HepG2 (cell line): ENCODE data around the gene ADPRM. TPM values are rescaled to one million over a fixed set of nuclear protein-coding genes. Genes with fewer than 3 reads are reported as not detected.

Experiments
- ATAC-seq: fragments of 200-7000 bp; cut with Tn5 transposase; 3 replicates; pipeline ENCODE4 v1.9.1; 2020; ENCODE audit warnings: mild to moderate bottlenecking, moderate library complexity
- BruUV-seq: library from RNA; stranded (reverse); fragments of 400-500 nt; replicated peaks from 2 replicates; lab custom pipeline; 2021; lab: Mats Ljungman, UMichigan
- CTCF ChIA-PET: fragments of 300-600 bp; formaldehyde crosslinking; extraction: SDS; loops from one replicate; lab custom pipeline; 2021; ENCODE audit warnings: low total read pairs, inconsistent platforms, low intra/inter-chr PET ratio; lab: Yijun Ruan, JAX
- POLR2A ChIA-PET: fragments of 350-600 bp; sonication (Branson Sonifier 250); formaldehyde crosslinking; loops from one replicate; lab custom pipeline; 2020; ENCODE audit warnings: antibody characterized with exemption, inconsistent platforms; lab: Yijun Ruan, JAX
- DNase-seq: peaks from one replicate; pipeline ENCODE4 v3.0.0-alpha.2; 2015; ENCODE audit warnings: low spot score
- FAIRE-seq: peaks from 3 replicates; lab custom pipeline; 2011; peaks lifted over from hg19 to GRCh38; lab: Jason Lieb, UNC
- H2AFZ ChIP-seq: one replicate; pipeline ENCODE4 v1.6.1; 2011; ENCODE audit warnings: low read length, inconsistent platforms
- H3K27ac ChIP-seq: fragments of 300-600 bp; 3 replicates; pipeline ENCODE4 v1.8.0; 2011; ENCODE audit warnings: mixed run types, mild to moderate bottlenecking, mixed read lengths, low read length, inconsistent platforms; ENCODE audit not compliant: insufficient read depth; ENCODE audit errors: extremely low read length
- H3K27me3 ChIP-seq, 2 experiments: fragments of 200-600 bp in 1 of 2; 2 replicates in 1 of 2; 3 replicates in 1 of 2; pipeline versions ENCODE4 v1.6.0 to v1.8.0; 2011; ENCODE audit warnings: low read length in 2 of 2, mild to moderate bottlenecking in 2 of 2, moderate library complexity in 2 of 2, inconsistent platforms in 1 of 2; ENCODE audit not compliant: insufficient read depth in 2 of 2, control insufficient read depth in 1 of 2
- H3K36me3 ChIP-seq, 2 experiments: fragments of 200-600 bp in 1 of 2; replicated peaks in 1 of 2; 2 replicates in 1 of 2; 3 replicates in 1 of 2; pipeline versions ENCODE4 v1.5.1 to v1.8.0; 2011; ENCODE audit warnings: low read length in 2 of 2, inconsistent platforms in 1 of 2; ENCODE audit not compliant: insufficient read depth in 2 of 2, control insufficient read depth in 1 of 2
- H3K4me1 ChIP-seq: 2 replicates; pipeline ENCODE4 v1.5.1; 2012; ENCODE audit warnings: low read length, inconsistent platforms; ENCODE audit not compliant: insufficient read depth
- H3K4me2 ChIP-seq: 2 replicates; pipeline ENCODE4 v1.6.0; 2011; ENCODE audit warnings: low read depth, low read length, inconsistent platforms
- H3K4me3 ChIP-seq, 3 experiments: fragments of 200-600 bp in 1 of 3; sonication (generic), shearing (Covaris generic) in 1 of 3; replicated peaks in 1 of 3; 2 replicates each; pipeline ENCODE4 v1.5.1; 2011 to 2016; ENCODE audit warnings: low read length in 3 of 3, inconsistent platforms in 2 of 3, low read depth in 2 of 3, mild to moderate bottlenecking in 2 of 3, control low read depth in 1 of 3, mixed read lengths in 1 of 3; ENCODE audit not compliant: insufficient read depth in 1 of 3
- H3K79me2 ChIP-seq: one replicate; pipeline ENCODE4 v1.6.1; 2011; ENCODE audit warnings: low read length, inconsistent platforms; ENCODE audit not compliant: insufficient read depth
- H3K9ac ChIP-seq: 2 replicates; pipeline ENCODE4 v1.6.0; 2011; ENCODE audit warnings: mild to moderate bottlenecking, low read depth, low read length, inconsistent platforms; ENCODE audit not compliant: insufficient read depth
- H3K9me3 ChIP-seq: 2 replicates; pipeline ENCODE4 v1.5.1; 2012; ENCODE audit warnings: mild to moderate bottlenecking, low read length
- H4K20me1 ChIP-seq: 2 replicates; pipeline ENCODE4 v1.6.0; 2011; ENCODE audit warnings: inconsistent platforms, mild to moderate bottlenecking, low read length, moderate library complexity; ENCODE audit not compliant: insufficient read depth
- MED8 ChIP-seq: sonication (generic); formaldehyde crosslinking; IDR thresholded peaks from 2 replicates; pipeline ENCODE4 v1.8.1; 2023; ENCODE audit warnings: mild to moderate bottlenecking, missing genetic modification reagents; ENCODE audit not compliant: insufficient replicate concordance
- RNF2 ChIP-seq: fragments of 450-650 bp; conservative IDR thresholded peaks from 2 replicates; pipeline ENCODE4 v1.6.1; 2016; ENCODE audit warnings: low read depth
- SNRNP70 ChIP-seq: fragments of 200-400 bp; formaldehyde crosslinking; IDR thresholded peaks from 2 replicates; pipeline ENCODE4 v1.6.1; 2017; ENCODE audit warnings: mild to moderate bottlenecking, low read depth, low read length, moderate library complexity
- SUZ12 ChIP-seq: fragments of 150-350 bp; IDR thresholded peaks from 2 replicates; pipeline ENCODE4 v1.6.1; 2014; ENCODE audit warnings: low read depth, low read length
- TOE1 ChIP-seq: sonication (generic); formaldehyde crosslinking; IDR thresholded peaks from 2 replicates; pipeline ENCODE4 v1.4.0; 2020; ENCODE audit warnings: mild to moderate bottlenecking, missing genetic modification reagents
- ZFP1 ChIP-seq: IDR thresholded peaks from 2 replicates; pipeline ENCODE4 v1.6.1; 2016
- ZNF331 ChIP-seq: sonication (generic); formaldehyde crosslinking; IDR thresholded peaks from 2 replicates; pipeline ENCODE4 v1.4.0; 2020; ENCODE audit warnings: missing genetic modification reagents
- ZNF550 ChIP-seq: sonication (generic); formaldehyde crosslinking; IDR thresholded peaks from 2 replicates; pipeline ENCODE4 v1.4.0; 2020; ENCODE audit warnings: mild to moderate bottlenecking, missing genetic modification reagents, borderline replicate concordance
- ZSCAN20 ChIP-seq: sonication (generic); formaldehyde crosslinking; IDR thresholded peaks from 2 replicates; pipeline ENCODE4 v1.4.0; 2020; ENCODE audit warnings: missing genetic modification reagents, mild to moderate bottlenecking, borderline replicate concordance
- WGBS: methylation state at CpG from one replicate; pipeline ENCODE4 v1.1.6; 2017; ENCODE audit warnings: low lambda C conversion rate; 5-methylcytosine and 5-hydroxymethylcytosine counted together
- in situ Hi-C: cut with HindIII; loops from 2 replicates; pipeline ENCODE4 v1.10.0; 2017; ENCODE audit warnings: low pct_unique_long_range_greater_than_20kb; ENCODE audit not compliant: extremely low pct_ligation_motif_present
- intact Hi-C: fragments of 100-400 bp; cut with micrococcal nuclease; formaldehyde crosslinking; loops from one replicate; pipeline ENCODE4 v1.10.0; 2022; ENCODE audit not compliant: unreplicated experiment
- polyA plus RNA-seq, 8 experiments: library from polyadenylated mRNA; depleted of rRNA in 3 of 8; stranded (reverse) in 7 of 8; unstranded in 1 of 8; fragments of >200 nt; fragmentation: Illumina TruSeq in 4 of 8; extraction: Trizol in 4 of 8; gene quantifications; 2 replicates each; pipeline versions ENCODE4 v1.2.1 to v1.2.3, GENCODE V29; 2011 to 2016; ENCODE audit warnings: low read depth in 4 of 8, missing spikeins in 1 of 8, mixed read lengths in 1 of 8; ENCODE audit not compliant: insufficient read depth in 1 of 8
- total RNA-seq, 5 experiments: library from RNA; depleted of rRNA; stranded (reverse); fragments of >200 nt; fragmentation: Illumina TruSeq; extraction: Trizol; gene quantifications; 2 replicates each; pipeline ENCODE4 v1.2.3, GENCODE V29; 2016; ENCODE audit warnings: low read depth in 1 of 5

Gene ADPRM
- total and polyA plus RNA-seq, 2 of the 13 experiments (the other 11 are each of a cell fraction or from before 2014, with no cell fraction given): 5.6 to 10.8 TPM

GRCh38 chr17:10666906-10667305, 30.5 kb upstream of the ADPRM start:
- H2AFZ ChIP-seq: no peak overlapping the region
- no peak overlapping the region for H3K9ac ChIP-seq
- intact Hi-C loops: no loop called here
- no peaks in the 10 kb centered on the region for H4K20me1 ChIP-seq
- DNase-seq (no peak), ATAC-seq (no peak), FAIRE-seq (no peak)
- CTCF ChIA-PET: no interaction called here
- H3K36me3 ChIP-seq: no peaks in the 10 kb centered on the region; a peak in 1 of 5 replicates
- H3K27me3 ChIP-seq: no peaks in the 10 kb centered on the region
- BruUV-seq: no TSS peak
- TF ChIP-seq ZNF331 (CRISPR knock-in tag): no peak
- no peak for TF ChIP-seq SNRNP70
- no peak for TF ChIP-seq ZNF550
- no peak for TF ChIP-seq RNF2
- in situ Hi-C loops: no loop called here
- POLR2A ChIA-PET: no interaction called here
- H3K27ac ChIP-seq: no peak overlapping the region
- no peaks in the 10 kb centered on the region for H3K79me2 ChIP-seq
- H3K9me3 ChIP-seq: no peaks in the 10 kb centered on the region
- 84% methylated on average over 5 of the region's 5 CpGs for WGBS
- no peaks in the 10 kb centered on the region for H3K4me1 ChIP-seq
- H3K4me3 ChIP-seq: no peak overlapping the region
- H3K4me2 ChIP-seq: no peak overlapping the region

- 94% methylated on average over 1 of the region's 1 CpG for WGBS
- Histone ChIP-seq H3K36me3 (no peaks in the 10 kb centered on the region; a peak in 1 of 5 replicates), H3K4me1 (no peaks in the 10 kb centered on the region), H3K27ac (no peak overlapping the region), H3K79me2 (no peaks in the 10 kb centered on the region), H3K4me2 (no peak overlapping the region), H3K9me3 (no peaks in the 10 kb centered on the region), H3K27me3 (no peaks in the 10 kb centered on the region), H2AFZ (no peak overlapping the region), H4K20me1 (no peaks in the 10 kb centered on the region), H3K4me3 (no peak overlapping the region), H3K9ac (no peak overlapping the region)
- in situ Hi-C loops (no loop called here), intact Hi-C loops (no loop called here)
- no TSS peak for BruUV-seq
- TF ChIP-seq SUZ12 (no peak), ZFP1 (CRISPR knock-in tag) (no peak), MED8 (CRISPR knock-in tag) (no peak), TOE1 (no peak), ZSCAN20 (no peak)
- ATAC-seq: no peak
- DNase-seq: no peak
- ChIA-PET POLR2A (no interaction called here), CTCF (no interaction called here)
- FAIRE-seq: no peak
Observed at GRCh38 chr17:10668775-10669174, 28.6 kb upstream of the ADPRM start.
